Osteocyte (in vitro differentiated cells): Measurements from ENCODE around the gene DIRAS1. TPM values are rescaled to one million over a fixed set of nuclear protein-coding genes. Genes with fewer than 3 reads are reported as not detected.

Experiments used
- DNase-seq: peaks from one replicate; pipeline ENCODE4 v3.0.0; 2021; ENCODE audit warnings: mixed read lengths; ENCODE audit not compliant: unreplicated experiment; ENCODE audit errors: extremely low spot score
- H3K27ac Mint-ChIP-seq: one replicate; pipeline ENCODE4 v1.8.0; 2021; ENCODE audit warnings: mild to moderate bottlenecking, mixed read lengths; ENCODE audit not compliant: unreplicated experiment
- H3K27me3 Mint-ChIP-seq: one replicate; pipeline ENCODE4 v1.8.0; 2021; ENCODE audit warnings: mixed read lengths; ENCODE audit not compliant: unreplicated experiment
- H3K36me3 Mint-ChIP-seq: one replicate; pipeline ENCODE4 v1.8.0; 2021; ENCODE audit warnings: mixed read lengths; ENCODE audit not compliant: unreplicated experiment
- H3K4me1 Mint-ChIP-seq: one replicate; pipeline ENCODE4 v1.8.0; 2021; ENCODE audit warnings: mixed read lengths; ENCODE audit not compliant: unreplicated experiment
- H3K4me3 Mint-ChIP-seq: one replicate; pipeline ENCODE4 v1.8.0; 2021; ENCODE audit warnings: mild to moderate bottlenecking, moderate library complexity, mixed read lengths; ENCODE audit not compliant: unreplicated experiment
- H3K9me3 Mint-ChIP-seq: one replicate; pipeline ENCODE4 v1.8.0; 2021; ENCODE audit warnings: mixed read lengths; ENCODE audit not compliant: unreplicated experiment
- CTCF ChIP-seq: fragments of 200-600 bp; sonication (generic); IDR thresholded peaks from 2 replicates; pipeline ENCODE4 v1.5.0; 2021; ENCODE audit warnings: antibody characterized with exemption, mild to moderate bottlenecking, moderate library complexity
- total RNA-seq: library from RNA; stranded (reverse); gene quantifications from 2 replicates; pipeline ENCODE4 v1.2.1, GENCODE V29; 2021

The DIRAS1 gene
- total RNA-seq, 1 donor from 2014 or later: 5.8 TPM

- Mint-ChIP-seq H3K4me3 (no peak overlapping the region), H3K4me1 (peaks cover 14% of the 10 kb centered on the region), H3K27ac (no peak overlapping the region), H3K36me3 (peaks cover 8% of the 10 kb centered on the region), H3K9me3 (no peaks in the 10 kb centered on the region), H3K27me3 (no peaks in the 10 kb centered on the region)
- no peak for DNase-seq
- TF ChIP-seq CTCF: no peak
Observed at GRCh38 chr19:2731181-2731995, 10.2 kb upstream of the DIRAS1 start.

- no peak overlapping the region for H3K4me3 Mint-ChIP-seq
- peaks cover 3% of the 10 kb centered on the region for H3K36me3 Mint-ChIP-seq
- no peak for DNase-seq
- no peaks in the 10 kb centered on the region for H3K9me3 Mint-ChIP-seq
- peaks cover 17% of the 10 kb centered on the region for H3K4me1 Mint-ChIP-seq
- no peak for TF ChIP-seq CTCF
- H3K27ac Mint-ChIP-seq: no peak overlapping the region
- H3K27me3 Mint-ChIP-seq: no peaks in the 10 kb centered on the region
Observed at GRCh38 chr19:2729943-2730818, 9.0 kb upstream of the DIRAS1 start.

DNA sequence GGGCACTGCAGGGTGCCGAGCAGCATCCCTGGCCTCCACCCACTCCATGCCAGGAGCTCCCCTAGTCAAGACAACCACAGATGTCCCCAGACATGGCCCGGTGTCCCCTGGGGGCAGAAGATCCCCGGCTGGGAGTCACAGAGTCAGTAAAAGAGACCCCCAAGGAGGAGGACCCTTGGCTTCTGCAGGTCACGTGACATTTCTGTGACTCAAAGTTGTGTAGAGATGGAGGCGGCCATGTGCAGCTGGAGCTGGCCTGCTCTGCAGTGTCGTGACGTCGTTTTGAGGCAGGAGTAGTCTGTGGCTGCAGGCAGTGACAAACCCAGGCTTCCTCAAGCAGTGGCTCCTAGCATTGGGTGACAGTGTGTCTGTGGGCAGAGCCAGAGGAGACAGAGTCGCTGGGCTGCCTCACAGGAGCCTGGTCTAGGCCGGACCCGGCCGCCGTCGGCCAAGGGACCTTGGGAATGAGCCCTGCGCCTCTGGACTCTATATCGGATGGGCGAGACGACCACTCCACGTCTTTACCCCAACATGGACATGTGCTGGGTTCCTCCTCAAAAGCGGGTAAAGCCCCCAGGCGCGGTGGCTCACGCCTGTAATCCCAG lies 7.7 kb upstream of the DIRAS1 start:
- Mint-ChIP-seq H3K4me3 (no peak overlapping the region), H3K27ac (no peak overlapping the region), H3K9me3 (no peaks in the 10 kb centered on the region), H3K4me1 (peaks cover 21% of the 10 kb centered on the region), H3K36me3 (no peaks in the 10 kb centered on the region), H3K27me3 (no peaks in the 10 kb centered on the region)
- DNase-seq: no peak
- TF ChIP-seq CTCF: no peak

GRCh38 chr19:2727640-2727944 lies 6.4 kb upstream of the DIRAS1 start:
- peaks cover 30% of the 10 kb centered on the region for H3K4me1 Mint-ChIP-seq
- no peak for TF ChIP-seq CTCF
- no peak for DNase-seq
- H3K36me3 Mint-ChIP-seq: no peaks in the 10 kb centered on the region
- H3K27me3 Mint-ChIP-seq: no peaks in the 10 kb centered on the region
- H3K9me3 Mint-ChIP-seq: no peaks in the 10 kb centered on the region
- no peak overlapping the region for H3K4me3 Mint-ChIP-seq
- H3K27ac Mint-ChIP-seq: no peak overlapping the region
